HepG2 (cell line): ENCODE results near the gene UBE2H. TPM values are rescaled to one million over a fixed set of nuclear protein-coding genes. Genes with fewer than 3 reads are reported as not detected.

ENCODE experiments used
- ATAC-seq: fragments of 200-7000 bp; cut with Tn5 transposase; 3 replicates; pipeline ENCODE4 v1.9.1; 2020; ENCODE audit warnings: mild to moderate bottlenecking, moderate library complexity
- BruUV-seq: library from RNA; stranded (reverse); fragments of 400-500 nt; replicated peaks from 2 replicates; lab custom pipeline; 2021; lab: Mats Ljungman, UMichigan
- CTCF ChIA-PET: fragments of 300-600 bp; formaldehyde crosslinking; extraction: SDS; loops from one replicate; lab custom pipeline; 2021; ENCODE audit warnings: low total read pairs, inconsistent platforms, low intra/inter-chr PET ratio; lab: Yijun Ruan, JAX
- POLR2A ChIA-PET: fragments of 350-600 bp; sonication (Branson Sonifier 250); formaldehyde crosslinking; loops from one replicate; lab custom pipeline; 2020; ENCODE audit warnings: antibody characterized with exemption, inconsistent platforms; lab: Yijun Ruan, JAX
- DNase-seq: peaks from one replicate; pipeline ENCODE4 v3.0.0-alpha.2; 2015; ENCODE audit warnings: low spot score
- FAIRE-seq: peaks from 3 replicates; lab custom pipeline; 2011; peaks lifted over from hg19 to GRCh38; lab: Jason Lieb, UNC
- H2AFZ ChIP-seq: one replicate; pipeline ENCODE4 v1.6.1; 2011; ENCODE audit warnings: low read length, inconsistent platforms
- H3K27ac ChIP-seq: fragments of 300-600 bp; 3 replicates; pipeline ENCODE4 v1.8.0; 2011; ENCODE audit warnings: mixed run types, mild to moderate bottlenecking, mixed read lengths, low read length, inconsistent platforms; ENCODE audit not compliant: insufficient read depth; ENCODE audit errors: extremely low read length
- H3K27me3 ChIP-seq, 2 experiments: fragments of 200-600 bp in 1 of 2; 2 replicates in 1 of 2; 3 replicates in 1 of 2; pipeline versions ENCODE4 v1.6.0 to v1.8.0; 2011; ENCODE audit warnings: low read length in 2 of 2, mild to moderate bottlenecking in 2 of 2, moderate library complexity in 2 of 2, inconsistent platforms in 1 of 2; ENCODE audit not compliant: insufficient read depth in 2 of 2, control insufficient read depth in 1 of 2
- H3K36me3 ChIP-seq, 2 experiments: fragments of 200-600 bp in 1 of 2; replicated peaks in 1 of 2; 2 replicates in 1 of 2; 3 replicates in 1 of 2; pipeline versions ENCODE4 v1.5.1 to v1.8.0; 2011; ENCODE audit warnings: low read length in 2 of 2, inconsistent platforms in 1 of 2; ENCODE audit not compliant: insufficient read depth in 2 of 2, control insufficient read depth in 1 of 2
- H3K4me1 ChIP-seq: 2 replicates; pipeline ENCODE4 v1.5.1; 2012; ENCODE audit warnings: low read length, inconsistent platforms; ENCODE audit not compliant: insufficient read depth
- H3K4me2 ChIP-seq: 2 replicates; pipeline ENCODE4 v1.6.0; 2011; ENCODE audit warnings: low read depth, low read length, inconsistent platforms
- H3K4me3 ChIP-seq, 3 experiments: fragments of 200-600 bp in 1 of 3; sonication (generic), shearing (Covaris generic) in 1 of 3; replicated peaks in 1 of 3; 2 replicates each; pipeline ENCODE4 v1.5.1; 2011 to 2016; ENCODE audit warnings: low read length in 3 of 3, inconsistent platforms in 2 of 3, low read depth in 2 of 3, mild to moderate bottlenecking in 2 of 3, control low read depth in 1 of 3, mixed read lengths in 1 of 3; ENCODE audit not compliant: insufficient read depth in 1 of 3
- H3K79me2 ChIP-seq: one replicate; pipeline ENCODE4 v1.6.1; 2011; ENCODE audit warnings: low read length, inconsistent platforms; ENCODE audit not compliant: insufficient read depth
- H3K9ac ChIP-seq: 2 replicates; pipeline ENCODE4 v1.6.0; 2011; ENCODE audit warnings: mild to moderate bottlenecking, low read depth, low read length, inconsistent platforms; ENCODE audit not compliant: insufficient read depth
- H3K9me3 ChIP-seq: 2 replicates; pipeline ENCODE4 v1.5.1; 2012; ENCODE audit warnings: mild to moderate bottlenecking, low read length
- H4K20me1 ChIP-seq: 2 replicates; pipeline ENCODE4 v1.6.0; 2011; ENCODE audit warnings: inconsistent platforms, mild to moderate bottlenecking, low read length, moderate library complexity; ENCODE audit not compliant: insufficient read depth
- EEA1 ChIP-seq: sonication (generic); formaldehyde crosslinking; IDR thresholded peaks from 2 replicates; pipeline ENCODE4 v1.5.1; 2020; ENCODE audit warnings: mild to moderate bottlenecking, missing genetic modification reagents, borderline replicate concordance
- GPN1 ChIP-seq: sonication (generic); formaldehyde crosslinking; IDR thresholded peaks from 2 replicates; pipeline ENCODE4 v1.5.1; 2020; ENCODE audit warnings: missing genetic modification reagents, borderline replicate concordance
- KAT2B ChIP-seq: fragments of 150-350 bp; IDR thresholded peaks from 2 replicates; pipeline ENCODE4 v1.6.1; 2014; ENCODE audit warnings: low read depth, low read length, borderline replicate concordance
- KLF12 ChIP-seq: sonication (generic); formaldehyde crosslinking; IDR thresholded peaks from 2 replicates; pipeline ENCODE4 v1.4.0; 2020; ENCODE audit warnings: missing genetic modification reagents, borderline replicate concordance
- NFIC ChIP-seq: IDR thresholded peaks from 2 replicates; pipeline ENCODE4 v1.6.1; 2012; ENCODE audit warnings: mild to moderate bottlenecking, low read length, inconsistent platforms
- SCMH1 ChIP-seq: sonication (generic); formaldehyde crosslinking; IDR thresholded peaks from 2 replicates; pipeline ENCODE4 v1.9.0; 2021; ENCODE audit warnings: missing genetic modification reagents, mild to moderate bottlenecking, borderline replicate concordance
- ZKSCAN1 ChIP-seq: fragments of 150-350 bp; IDR thresholded peaks from 2 replicates; pipeline ENCODE4 v1.6.1; 2014; ENCODE audit warnings: low read length
- ZNF10 ChIP-seq: sonication (generic); formaldehyde crosslinking; IDR thresholded peaks from 2 replicates; pipeline ENCODE4 v1.4.0; 2020; ENCODE audit warnings: mild to moderate bottlenecking, low read depth, missing genetic modification reagents, borderline replicate concordance
- ZNF232 ChIP-seq: sonication (generic); formaldehyde crosslinking; IDR thresholded peaks from 2 replicates; pipeline ENCODE4 v1.4.0; 2020; ENCODE audit warnings: missing genetic modification reagents, borderline replicate concordance
- ZNF451 ChIP-seq: sonication (generic); formaldehyde crosslinking; IDR thresholded peaks from 2 replicates; pipeline ENCODE4 v1.5.0; 2020; ENCODE audit warnings: mild to moderate bottlenecking, missing genetic modification reagents
- ZNF510 ChIP-seq: sonication (generic); formaldehyde crosslinking; IDR thresholded peaks from 2 replicates; pipeline ENCODE4 v1.4.0; 2020; ENCODE audit warnings: low read depth, mild to moderate bottlenecking, missing genetic modification reagents
- ZNF720 ChIP-seq: sonication (generic); formaldehyde crosslinking; IDR thresholded peaks from 2 replicates; pipeline ENCODE4 v1.4.0; 2020; ENCODE audit warnings: missing genetic modification reagents
- ZSCAN22 ChIP-seq: sonication (generic); formaldehyde crosslinking; IDR thresholded peaks from 2 replicates; pipeline ENCODE4 v1.4.0; 2020; ENCODE audit warnings: mild to moderate bottlenecking, missing genetic modification reagents
- WGBS: methylation state at CpG from one replicate; pipeline ENCODE4 v1.1.6; 2017; ENCODE audit warnings: low lambda C conversion rate; 5-methylcytosine and 5-hydroxymethylcytosine counted together
- in situ Hi-C: cut with HindIII; loops from 2 replicates; pipeline ENCODE4 v1.10.0; 2017; ENCODE audit warnings: low pct_unique_long_range_greater_than_20kb; ENCODE audit not compliant: extremely low pct_ligation_motif_present
- intact Hi-C: fragments of 100-400 bp; cut with micrococcal nuclease; formaldehyde crosslinking; loops from one replicate; pipeline ENCODE4 v1.10.0; 2022; ENCODE audit not compliant: unreplicated experiment
- polyA plus RNA-seq, 8 experiments: library from polyadenylated mRNA; depleted of rRNA in 3 of 8; stranded (reverse) in 7 of 8; unstranded in 1 of 8; fragments of >200 nt; fragmentation: Illumina TruSeq in 4 of 8; extraction: Trizol in 4 of 8; gene quantifications; 2 replicates each; pipeline versions ENCODE4 v1.2.1 to v1.2.3, GENCODE V29; 2011 to 2016; ENCODE audit warnings: low read depth in 4 of 8, missing spikeins in 1 of 8, mixed read lengths in 1 of 8; ENCODE audit not compliant: insufficient read depth in 1 of 8
- total RNA-seq, 5 experiments: library from RNA; depleted of rRNA; stranded (reverse); fragments of >200 nt; fragmentation: Illumina TruSeq; extraction: Trizol; gene quantifications; 2 replicates each; pipeline ENCODE4 v1.2.3, GENCODE V29; 2016; ENCODE audit warnings: low read depth in 1 of 5
- TF ChIP-seq, protein P1 (sequence below): sonication (generic); formaldehyde crosslinking; IDR thresholded peaks from 2 replicates; pipeline ENCODE4 v1.4.0; 2020; ENCODE audit warnings: missing genetic modification reagents, mild to moderate bottlenecking, borderline replicate concordance
- TF ChIP-seq, protein P2 (sequence below): sonication (generic); formaldehyde crosslinking; IDR thresholded peaks from 2 replicates; pipeline ENCODE4 v1.4.0; 2020; ENCODE audit warnings: missing genetic modification reagents

UBE2H gene
- total and polyA plus RNA-seq, 2 of the 13 experiments (the other 11 are each of a cell fraction or from before 2014, with no cell fraction given), result 15.5 to 40.1 TPM

DNA sequence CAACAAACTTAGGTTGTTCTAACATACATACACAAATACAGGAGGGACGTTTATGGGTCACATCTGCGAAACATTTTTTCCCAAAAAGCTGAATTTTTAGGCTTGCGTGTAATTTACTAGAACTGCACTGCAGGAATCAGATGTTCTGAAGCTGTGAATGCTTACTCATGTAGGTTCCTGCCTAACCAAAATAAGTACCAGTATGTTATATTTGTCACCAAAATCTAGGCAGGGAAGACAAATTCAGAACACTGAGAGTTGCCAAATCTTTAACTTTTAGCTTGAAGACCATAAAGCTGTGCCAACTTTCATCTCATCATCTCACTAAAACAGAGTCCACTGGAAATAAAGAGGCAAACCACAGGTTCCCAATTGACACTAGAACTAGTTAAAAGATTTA, 5.7 kb downstream of the UBE2H start:
- ChIA-PET POLR2A (no interaction called here), CTCF (no interaction called here)
- WGBS, result 79% methylated on average over 3 of the region's 3 CpGs
- no peak for FAIRE-seq
- no peak for TF ChIP-seq ZNF451 (CRISPR knock-in tag)
- TF ChIP-seq, protein P1, sequence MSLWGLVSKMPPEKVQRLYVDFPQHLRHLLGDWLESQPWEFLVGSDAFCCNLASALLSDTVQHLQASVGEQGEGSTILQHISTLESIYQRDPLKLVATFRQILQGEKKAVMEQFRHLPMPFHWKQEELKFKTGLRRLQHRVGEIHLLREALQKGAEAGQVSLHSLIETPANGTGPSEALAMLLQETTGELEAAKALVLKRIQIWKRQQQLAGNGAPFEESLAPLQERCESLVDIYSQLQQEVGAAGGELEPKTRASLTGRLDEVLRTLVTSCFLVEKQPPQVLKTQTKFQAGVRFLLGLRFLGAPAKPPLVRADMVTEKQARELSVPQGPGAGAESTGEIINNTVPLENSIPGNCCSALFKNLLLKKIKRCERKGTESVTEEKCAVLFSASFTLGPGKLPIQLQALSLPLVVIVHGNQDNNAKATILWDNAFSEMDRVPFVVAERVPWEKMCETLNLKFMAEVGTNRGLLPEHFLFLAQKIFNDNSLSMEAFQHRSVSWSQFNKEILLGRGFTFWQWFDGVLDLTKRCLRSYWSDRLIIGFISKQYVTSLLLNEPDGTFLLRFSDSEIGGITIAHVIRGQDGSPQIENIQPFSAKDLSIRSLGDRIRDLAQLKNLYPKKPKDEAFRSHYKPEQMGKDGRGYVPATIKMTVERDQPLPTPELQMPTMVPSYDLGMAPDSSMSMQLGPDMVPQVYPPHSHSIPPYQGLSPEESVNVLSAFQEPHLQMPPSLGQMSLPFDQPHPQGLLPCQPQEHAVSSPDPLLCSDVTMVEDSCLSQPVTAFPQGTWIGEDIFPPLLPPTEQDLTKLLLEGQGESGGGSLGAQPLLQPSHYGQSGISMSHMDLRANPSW (CRISPR knock-in tag), result no peak
- TF ChIP-seq ZNF720 (CRISPR knock-in tag), result no peak
- no peak for TF ChIP-seq KAT2B
- TF ChIP-seq, protein P2, sequence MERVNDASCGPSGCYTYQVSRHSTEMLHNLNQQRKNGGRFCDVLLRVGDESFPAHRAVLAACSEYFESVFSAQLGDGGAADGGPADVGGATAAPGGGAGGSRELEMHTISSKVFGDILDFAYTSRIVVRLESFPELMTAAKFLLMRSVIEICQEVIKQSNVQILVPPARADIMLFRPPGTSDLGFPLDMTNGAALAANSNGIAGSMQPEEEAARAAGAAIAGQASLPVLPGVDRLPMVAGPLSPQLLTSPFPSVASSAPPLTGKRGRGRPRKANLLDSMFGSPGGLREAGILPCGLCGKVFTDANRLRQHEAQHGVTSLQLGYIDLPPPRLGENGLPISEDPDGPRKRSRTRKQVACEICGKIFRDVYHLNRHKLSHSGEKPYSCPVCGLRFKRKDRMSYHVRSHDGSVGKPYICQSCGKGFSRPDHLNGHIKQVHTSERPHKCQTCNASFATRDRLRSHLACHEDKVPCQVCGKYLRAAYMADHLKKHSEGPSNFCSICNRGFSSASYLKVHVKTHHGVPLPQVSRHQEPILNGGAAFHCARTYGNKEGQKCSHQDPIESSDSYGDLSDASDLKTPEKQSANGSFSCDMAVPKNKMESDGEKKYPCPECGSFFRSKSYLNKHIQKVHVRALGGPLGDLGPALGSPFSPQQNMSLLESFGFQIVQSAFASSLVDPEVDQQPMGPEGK (CRISPR knock-in tag), result no peak
- no peak for TF ChIP-seq SCMH1
- no peak for TF ChIP-seq ZSCAN22 (CRISPR knock-in tag)
- no peak for TF ChIP-seq KLF12 (CRISPR knock-in tag)
- no peak for TF ChIP-seq ZNF10 (CRISPR knock-in tag)
- TF ChIP-seq EEA1 (CRISPR knock-in tag), result no peak
- no peak for TF ChIP-seq GPN1
- no peak for TF ChIP-seq ZNF510 (CRISPR knock-in tag)
- no peak for TF ChIP-seq ZNF232
- no peak for TF ChIP-seq ZKSCAN1
- TF ChIP-seq NFIC, result no peak
- peak overlapping the region; percentile 92 for H3K27ac ChIP-seq
- peaks cover 0 to 3% of the 10 kb centered on the region in 2 experiments; a peak in 2 of 5 replicates for H3K36me3 ChIP-seq
- no peak overlapping the region for H3K9ac ChIP-seq
- intact Hi-C loops (loop anchor here (5.0 kb wide), 1 partner anchor 45 kb away; no protein-coding TSS in a partner anchor), in situ Hi-C loops (no loop called here)
- H2AFZ ChIP-seq, result no peak overlapping the region
- peaks cover 75% of the 10 kb centered on the region for H3K79me2 ChIP-seq
- H3K9me3 ChIP-seq, result no peaks in the 10 kb centered on the region
- H3K4me2 ChIP-seq, result peak overlapping the region; percentile 37; the same call in 1 of the 2 replicates
- H3K4me3 ChIP-seq, result no peak overlapping the region
- DNase-seq, result no peak
- H4K20me1 ChIP-seq, result peaks cover 22% of the 10 kb centered on the region
- ATAC-seq, result no peak
- H3K4me1 ChIP-seq, result peaks cover 33% of the 10 kb centered on the region
- no peaks in the 10 kb centered on the region; a peak in 1 of 5 replicates for H3K27me3 ChIP-seq
- BruUV-seq, result no TSS peak
